GM12891 (cell line): ENCODE results near the gene LNP1.

Experiments used
- SPI1 ChIP-seq: IDR thresholded peaks from 2 replicates; pipeline ENCODE4 v1.6.1; 2011; ENCODE audit warnings: low read depth, low read length, control low read depth
- TAF1 ChIP-seq: IDR thresholded peaks from 2 replicates; pipeline ENCODE4 v1.6.1; 2011; ENCODE audit warnings: low read depth, low read length, control low read depth

GRCh38 chr3:100374521-100374920, 26.8 kb upstream of the LNP1 start:
- no peak for TF ChIP-seq TAF1
- TF ChIP-seq SPI1 = no peak
